GM19035 (cell line): ENCODE data around the gene EYS.
"Not testable (repeated sequence)": the region's sequence is repeated elsewhere in the genome, so short reads cannot be mapped to it uniquely, and the experiment has no call there.

Experiments
- ATAC-seq: cut with Tn5 transposase; IDR thresholded peaks from one replicate; pipeline ENCODE4 v1.9.1; 2021; ENCODE audit not compliant: unreplicated experiment

EYS gene

DNA sequence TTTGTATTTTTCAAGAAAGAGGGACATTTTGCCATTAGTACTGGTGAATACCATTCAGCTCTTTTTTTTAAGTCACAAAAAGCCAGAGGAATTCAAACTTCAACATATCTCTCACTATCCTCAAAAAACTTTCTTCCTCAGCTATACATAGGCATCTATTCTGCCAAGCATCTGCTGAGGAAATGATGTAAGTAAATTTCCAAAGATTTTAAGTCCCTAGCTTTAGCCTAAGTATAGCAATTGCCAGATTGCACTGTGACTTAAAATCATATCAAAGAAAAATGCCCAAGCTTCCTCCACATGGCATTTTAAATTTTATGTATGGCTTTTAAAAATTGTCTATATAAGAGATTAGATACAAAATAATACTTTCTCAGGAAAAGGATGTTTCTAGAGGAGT is 237.4 kb downstream of the EYS start:
- no peak for ATAC-seq

GRCh38 chr6:65468307-65468706 is 238.7 kb downstream of the EYS start:
- no peak for ATAC-seq

- ATAC-seq, result no peak
Measured at GRCh38 chr6:65461121-65461520, 245.9 kb downstream of the EYS start.

GRCh38 chr6:65452333-65452732 is 254.7 kb downstream of the EYS start:
- ATAC-seq, result no peak

GRCh38 chr6:65450451-65450850 is 256.6 kb downstream of the EYS start:
- ATAC-seq, result no peak

GRCh38 chr6:65449926-65450325 is 257.1 kb downstream of the EYS start:
- ATAC-seq, result no peak

DNA sequence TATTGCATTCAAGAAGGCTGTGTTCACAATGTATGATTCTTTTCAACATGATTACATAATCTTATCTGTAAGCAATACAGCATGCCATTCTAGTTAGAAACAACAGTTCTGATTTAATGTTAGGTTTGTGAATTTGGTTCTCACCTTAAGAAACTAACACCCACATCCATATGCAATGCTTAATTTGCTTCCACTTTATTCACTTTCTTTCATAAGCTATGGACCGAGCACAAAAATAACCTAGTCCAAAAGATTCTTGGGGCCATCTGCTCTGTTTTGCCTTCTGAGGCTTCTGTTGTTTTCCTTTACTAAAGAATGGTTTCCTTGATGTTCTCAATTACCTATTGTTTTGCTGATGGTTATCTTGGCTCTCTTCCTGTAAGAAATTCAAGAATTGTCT is 258.2 kb downstream of the EYS start:
- no peak for ATAC-seq

- ATAC-seq, result no peak
Measured at GRCh38 chr6:65436281-65436680, 270.7 kb downstream of the EYS start.

GRCh38 chr6:65416621-65417020 is 290.4 kb downstream of the EYS start:
- no peak for ATAC-seq

DNA sequence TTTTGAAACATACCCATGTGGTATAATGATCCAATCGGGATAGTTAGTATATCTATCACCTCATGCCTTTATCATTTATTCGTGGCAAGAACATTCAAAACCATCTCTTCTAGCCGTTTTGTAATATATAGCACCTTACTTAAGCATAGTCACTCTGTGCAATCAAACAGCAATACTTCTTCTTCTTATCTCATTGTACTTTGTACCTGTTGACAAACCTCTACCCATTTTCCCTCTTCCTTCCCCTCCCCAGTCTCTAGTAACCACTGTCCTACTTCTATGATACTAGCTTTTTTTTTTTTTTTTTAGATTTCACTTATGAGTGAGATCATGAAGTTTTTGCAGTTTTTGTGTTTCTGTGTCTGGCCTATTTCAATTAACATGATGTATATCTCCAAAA is 296.7 kb downstream of the EYS start:
- ATAC-seq, result no peak

GRCh38 chr6:65402564-65402963 is 304.5 kb downstream of the EYS start:
- ATAC-seq, result no peak

GRCh38 chr6:65399355-65400084 is 307.5 kb downstream of the EYS start:
- no peak for ATAC-seq

- no peak for ATAC-seq
Measured at GRCh38 chr6:65398851-65399250, 308.2 kb downstream of the EYS start.

GRCh38 chr6:65350530-65350929 is 356.5 kb downstream of the EYS start:
- no peak for ATAC-seq

DNA sequence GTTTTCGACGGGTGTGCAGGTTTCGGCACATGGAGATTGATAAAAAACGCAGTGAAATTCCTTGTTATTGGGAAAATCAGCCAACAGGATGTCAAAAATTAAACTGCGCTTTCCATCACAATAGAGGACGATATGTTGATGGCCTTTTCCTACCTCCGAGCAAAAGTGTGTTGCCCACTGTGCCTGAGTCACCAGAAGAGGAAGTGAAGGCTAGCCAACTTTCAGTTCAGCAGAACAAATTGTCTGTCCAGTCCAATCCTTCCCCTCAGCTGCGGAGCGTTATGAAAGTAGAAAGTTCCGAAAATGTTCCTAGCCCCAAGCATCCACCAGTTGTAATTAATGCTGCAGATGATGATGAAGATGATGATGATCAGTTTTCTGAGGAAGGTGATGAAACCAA is 404.4 kb downstream of the EYS start:
- ATAC-seq, result not testable (repeated sequence)

DNA sequence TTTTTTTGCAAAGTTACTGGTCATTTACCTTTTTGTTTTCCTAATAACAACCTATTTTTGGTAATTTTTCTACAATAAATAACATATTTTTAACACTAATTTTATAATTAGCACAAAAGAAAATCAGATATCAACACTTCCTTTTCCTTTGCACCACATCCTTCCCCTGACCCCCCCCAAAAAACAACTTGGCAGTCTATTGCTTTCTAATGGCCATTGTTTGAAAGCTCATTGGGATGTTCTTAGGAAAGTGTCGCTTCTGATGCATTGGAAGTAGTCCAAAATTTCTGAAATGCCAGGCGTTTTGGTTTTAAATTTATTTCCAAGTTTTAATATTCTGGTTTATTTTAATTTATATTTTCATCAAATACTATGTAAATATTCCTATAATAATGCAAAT is 407.8 kb downstream of the EYS start:
- ATAC-seq, result no peak

DNA sequence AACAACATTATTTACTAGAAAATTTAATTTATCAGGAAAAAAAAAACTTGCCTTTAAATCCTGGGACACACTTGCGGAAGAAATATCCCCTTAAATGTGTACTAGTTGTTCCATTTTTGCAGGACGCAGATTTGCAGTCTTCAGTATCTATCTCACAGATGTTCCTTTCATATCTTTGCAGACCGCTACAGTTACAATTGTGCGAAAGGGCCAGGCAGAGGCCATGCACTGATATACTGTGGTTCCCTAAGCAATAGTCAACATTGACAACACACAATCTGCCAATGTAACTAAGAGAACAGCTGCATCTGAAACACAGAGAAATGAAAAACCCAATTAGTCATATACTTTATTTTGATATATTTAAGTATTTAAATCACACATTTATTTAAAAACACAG is 411.2 kb downstream of the EYS start:
- no peak for ATAC-seq

DNA sequence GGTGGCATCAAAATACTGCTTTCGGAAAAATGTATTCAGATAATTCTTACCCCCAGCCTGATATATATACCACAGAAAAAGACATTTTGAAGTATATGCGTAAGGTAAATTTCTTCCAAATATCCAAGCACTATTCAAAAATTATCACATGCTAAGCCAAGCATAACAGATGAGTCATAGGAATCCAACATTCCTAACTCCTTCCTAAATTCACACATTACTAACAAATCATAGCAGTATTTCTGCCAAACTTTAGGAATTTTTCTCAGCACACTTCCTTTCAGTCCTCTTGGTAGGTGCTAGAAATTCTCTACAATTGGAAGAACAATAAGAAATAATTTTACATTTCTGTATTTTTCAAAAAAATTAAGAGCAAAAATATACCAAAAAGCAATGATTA is 417.5 kb downstream of the EYS start:
- no peak for ATAC-seq

DNA sequence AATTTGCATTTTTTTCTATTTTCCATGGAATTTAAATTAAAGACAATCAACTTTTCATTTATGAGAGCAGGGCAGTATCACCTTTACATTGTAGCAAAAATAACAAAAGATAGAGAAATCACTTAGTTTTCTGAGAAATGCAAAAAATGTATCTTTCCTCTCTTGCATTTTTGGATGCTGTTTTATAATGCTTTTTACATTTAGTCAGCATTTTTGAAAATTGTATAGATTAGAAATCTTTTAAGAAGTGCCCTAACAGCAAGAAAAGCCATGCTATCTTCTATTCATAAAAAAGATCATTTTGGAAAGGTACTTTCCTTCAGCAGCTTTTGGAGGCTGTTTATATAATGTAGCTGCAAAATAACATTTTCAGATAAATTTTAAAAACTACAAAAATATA is 421.8 kb downstream of the EYS start:
- ATAC-seq, result no peak

DNA sequence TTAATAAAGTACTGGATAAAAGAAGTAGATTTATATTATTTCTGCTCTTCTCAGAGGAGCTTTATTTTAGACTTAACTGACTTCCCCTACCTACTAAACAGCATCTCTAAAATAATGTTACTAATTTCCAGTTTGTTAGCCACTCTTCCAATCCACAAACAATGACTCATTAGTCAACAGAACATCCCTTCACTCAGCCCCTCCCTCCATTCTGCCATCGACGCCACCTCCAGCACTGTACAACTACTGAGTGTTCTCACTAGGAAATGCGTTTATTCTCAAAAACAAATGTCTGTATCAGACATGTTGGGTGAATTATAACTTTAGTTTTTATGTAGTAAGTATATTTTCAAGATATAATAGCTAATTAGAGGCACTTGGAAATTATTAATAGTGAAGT is 427.0 kb downstream of the EYS start:
- no peak for ATAC-seq

DNA sequence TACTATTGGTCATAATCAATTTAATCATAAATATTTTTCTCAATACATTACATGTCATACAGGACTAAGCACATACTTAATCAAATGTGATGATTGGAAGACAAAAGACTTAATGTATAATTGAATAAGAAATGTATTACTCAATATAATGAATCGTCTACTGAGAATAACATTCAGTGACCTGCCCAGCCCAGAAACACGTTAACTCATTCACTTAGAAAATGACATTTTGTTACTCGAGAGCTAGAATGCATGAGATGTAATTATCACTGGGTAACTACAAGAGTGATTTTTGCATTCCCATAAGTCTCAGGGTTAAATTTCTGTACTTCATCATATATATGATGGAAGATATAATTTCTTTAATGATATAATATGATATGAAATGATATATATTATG is 444.8 kb downstream of the EYS start:
- no peak for ATAC-seq

GRCh38 chr6:65259982-65260381 is 447.0 kb downstream of the EYS start:
- no peak for ATAC-seq

GRCh38 chr6:65259059-65259458 is 448.0 kb downstream of the EYS start:
- ATAC-seq, result no peak
